H4 (cell line): ENCODE data around the gene GABPB1. TPM values are rescaled to one million over a fixed set of nuclear protein-coding genes. Genes with fewer than 3 reads are reported as not detected.

ENCODE experiments used
- DNase-seq: peaks from one replicate; pipeline ENCODE4 v3.0.0-alpha.2; 2015; ENCODE audit warnings: low spot score
- total RNA-seq: library from RNA; depleted of rRNA; stranded (reverse); fragments of >200 nt; shearing (Covaris generic); gene quantifications from 2 replicates; pipeline ENCODE4 v1.2.3, GENCODE V29; 2014; rRNA removed

GABPB1 gene
- total RNA-seq, 1 experiment from 2014 or later, result 45.7 TPM

DNA sequence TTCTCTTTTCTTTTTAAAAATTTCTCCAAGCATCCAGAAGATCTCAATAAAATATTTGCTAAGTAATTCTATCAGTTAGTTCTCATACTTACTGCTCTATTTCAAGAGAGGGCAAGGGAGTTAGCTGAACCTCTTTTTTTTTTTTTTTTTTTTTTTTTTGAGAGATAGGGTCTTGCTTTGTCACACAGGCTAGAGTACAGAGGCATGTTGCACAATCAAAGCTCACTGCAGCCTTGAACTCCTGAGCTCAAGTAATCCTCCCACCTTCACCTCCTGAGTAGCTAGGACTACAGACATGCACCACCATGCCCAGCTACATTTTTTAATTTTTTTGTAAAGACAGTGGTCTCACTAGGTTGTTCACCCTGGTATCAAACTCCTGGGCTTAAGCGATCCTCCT, 110.8 kb downstream of the GABPB1 start:
- no peak for DNase-seq

DNA sequence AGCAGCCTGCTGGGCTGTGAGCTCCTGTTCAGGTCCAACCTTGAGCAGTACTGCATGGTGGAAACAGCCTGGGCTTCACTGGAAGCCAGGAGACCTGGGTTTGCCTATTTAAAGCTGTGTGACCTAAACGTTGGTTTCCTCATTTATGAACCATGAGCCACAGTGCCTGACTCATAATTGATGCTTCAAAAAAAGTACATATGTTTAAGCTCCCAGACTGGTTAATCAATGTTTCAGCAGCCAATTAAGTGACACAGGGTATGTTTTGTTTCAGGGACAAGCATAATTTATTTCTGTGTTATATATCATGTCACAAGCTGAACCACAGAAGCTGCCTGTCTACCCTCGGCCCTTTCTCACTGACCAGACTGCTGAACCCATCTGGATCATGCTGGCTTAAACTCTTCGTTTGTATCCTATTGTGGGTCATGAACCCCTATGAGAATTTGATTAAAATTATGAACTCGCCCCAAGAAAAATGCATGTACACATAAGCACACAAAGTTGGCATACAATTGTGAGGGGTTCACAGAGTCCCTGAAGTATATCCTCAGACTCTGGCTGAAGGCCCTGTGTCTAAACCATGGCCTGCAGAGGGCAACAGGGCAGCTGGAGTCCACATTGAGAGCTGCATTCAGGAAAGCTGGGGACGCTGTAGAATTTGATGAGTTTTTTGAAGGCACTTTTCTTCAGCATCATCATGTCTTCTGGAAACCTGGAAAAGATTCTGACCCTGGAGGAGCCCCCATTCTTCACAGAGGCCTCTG, 113.1 kb downstream of the GABPB1 start:
- no peak for DNase-seq

DNA sequence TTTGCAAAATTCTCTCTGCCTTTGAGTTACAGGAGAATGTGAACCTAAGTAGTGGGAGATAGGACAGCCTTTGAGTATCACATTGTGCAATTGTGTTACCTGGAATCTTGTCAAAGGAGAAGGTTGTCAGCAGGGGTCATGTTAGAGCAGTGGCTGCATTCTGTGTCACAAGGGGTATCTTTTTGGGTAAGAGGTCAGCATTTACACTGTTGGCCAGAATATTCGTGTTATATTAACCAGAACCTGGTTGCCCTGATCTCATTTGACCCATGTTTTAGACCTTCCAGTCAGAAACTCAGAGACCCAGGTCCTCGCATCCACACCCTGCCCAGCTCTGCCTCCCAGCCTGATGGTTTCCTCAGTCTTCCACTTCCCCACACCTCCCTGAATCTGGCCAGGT, 116.7 kb downstream of the GABPB1 start:
- no peak for DNase-seq

DNA sequence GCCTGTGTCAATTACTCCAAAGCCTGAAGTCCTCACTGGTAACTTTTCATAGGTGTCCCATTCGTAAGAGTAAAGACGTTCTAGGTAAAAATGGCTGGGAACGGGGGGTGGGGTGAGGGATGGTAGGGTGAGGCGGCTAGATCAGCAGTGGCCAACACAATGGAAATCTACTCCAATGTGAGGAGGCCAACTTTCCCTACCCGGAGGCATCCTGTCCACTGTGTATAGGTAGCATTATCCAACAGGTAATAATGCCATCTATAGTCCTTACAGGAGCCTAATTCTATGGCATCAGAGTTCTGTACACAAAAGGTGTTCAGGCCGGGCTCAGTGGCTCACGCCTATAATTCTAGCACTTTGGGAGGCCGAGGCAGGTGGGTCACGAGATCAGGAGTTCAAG, 118.6 kb downstream of the GABPB1 start:
- no peak for DNase-seq

DNA sequence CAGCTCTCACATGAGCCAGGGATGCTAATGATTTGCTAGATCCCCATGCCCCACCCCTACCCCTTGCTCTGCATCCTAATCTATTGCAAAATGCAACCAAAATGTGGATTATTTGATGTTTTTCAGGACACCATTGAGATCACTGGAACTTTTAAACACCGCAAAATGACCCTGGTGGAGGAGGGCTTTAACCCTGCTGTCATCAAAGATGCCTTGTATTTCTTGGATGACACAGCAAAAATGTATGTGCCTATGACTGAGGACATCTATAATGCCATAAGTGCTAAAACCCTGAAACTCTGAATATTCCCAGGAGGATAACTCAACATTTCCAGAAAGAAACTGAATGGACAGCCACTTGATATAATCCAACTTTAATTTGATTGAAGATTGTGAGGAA, 119.2 kb downstream of the GABPB1 start:
- no peak for DNase-seq

DNA sequence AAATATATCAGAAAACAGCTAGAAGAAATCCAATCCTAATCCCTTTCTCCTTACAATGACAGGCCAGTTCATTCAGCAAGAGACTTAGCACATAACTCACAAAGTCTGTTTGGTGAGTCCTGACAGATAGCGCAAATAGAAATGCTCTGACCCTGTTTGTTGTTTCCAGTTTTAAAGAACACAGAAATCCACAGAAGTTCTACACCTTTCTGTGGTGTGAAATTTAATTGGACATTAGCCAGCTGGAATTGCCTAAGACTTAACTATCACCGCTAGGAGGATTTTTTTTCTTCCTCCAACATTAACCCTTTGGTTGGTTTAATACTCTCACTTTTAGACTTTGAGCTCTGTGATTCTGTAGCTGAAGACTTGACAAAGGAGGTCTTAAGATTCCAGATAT, 120.2 kb downstream of the GABPB1 start:
- DNase-seq, result no peak

DNA sequence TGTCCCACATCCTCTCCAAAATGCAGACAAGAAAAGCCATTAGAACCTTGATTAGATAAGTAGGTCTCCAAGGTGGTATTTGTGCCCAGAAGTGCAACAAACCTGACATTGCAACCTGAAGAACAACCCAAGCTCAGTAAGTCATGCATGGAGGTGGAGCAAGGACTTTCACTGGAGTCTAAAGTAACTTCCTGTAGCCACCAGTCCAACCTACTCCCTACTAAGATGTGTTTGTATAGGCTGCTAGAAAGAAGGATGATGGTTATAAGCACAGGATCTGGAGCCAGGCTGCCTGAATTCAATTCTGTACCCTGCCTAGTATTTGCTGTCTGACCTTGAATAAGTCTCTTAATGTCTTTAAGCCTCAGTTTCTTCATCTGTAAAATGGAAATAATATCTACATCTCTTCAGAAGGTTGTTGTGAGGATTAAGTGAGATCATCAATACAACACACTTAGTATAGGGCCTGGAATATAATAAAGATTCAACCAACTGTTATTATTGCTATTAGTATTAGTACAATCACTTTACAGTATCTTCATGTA, 121.7 kb downstream of the GABPB1 start:
- no peak for DNase-seq

DNA sequence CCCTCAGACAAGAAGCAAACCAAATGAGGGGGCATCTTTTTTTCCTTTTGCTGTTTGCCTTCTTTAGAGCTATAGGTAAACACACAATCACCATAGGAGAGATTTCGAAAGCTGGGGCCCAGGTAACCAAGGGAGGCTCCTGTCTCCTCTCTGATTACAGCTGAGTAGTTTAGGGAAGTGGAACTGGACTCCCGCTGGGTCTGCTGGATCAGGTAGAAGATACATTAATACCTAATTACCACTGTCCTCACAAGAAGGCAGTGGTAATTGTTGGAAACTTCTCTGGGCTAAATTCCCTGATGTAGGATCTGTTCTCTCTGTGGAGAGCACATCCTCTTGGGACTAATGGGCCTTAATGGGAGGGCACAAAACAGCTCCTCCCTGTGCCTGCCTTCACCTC, 122.2 kb downstream of the GABPB1 start:
- no peak for DNase-seq

DNA sequence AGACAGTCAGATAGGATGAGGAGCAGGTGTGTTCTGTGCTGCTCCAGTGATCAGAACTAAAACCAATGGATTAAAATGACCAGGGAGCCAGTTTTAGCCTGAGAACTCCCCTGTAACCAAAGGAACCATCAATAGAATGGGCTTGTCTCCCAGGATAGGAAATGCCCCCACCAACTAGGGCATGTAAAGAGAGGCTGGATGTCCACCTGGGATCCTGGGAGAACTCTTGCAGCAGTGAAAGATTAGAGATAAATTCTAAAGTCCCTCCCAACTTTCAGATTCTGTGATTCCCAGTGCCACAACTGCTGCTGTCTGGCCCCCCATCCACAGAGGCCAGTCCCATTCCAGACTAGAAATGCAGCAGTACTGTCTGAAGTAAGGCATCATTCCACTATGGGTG, 123.2 kb downstream of the GABPB1 start:
- DNase-seq, result no peak

DNA sequence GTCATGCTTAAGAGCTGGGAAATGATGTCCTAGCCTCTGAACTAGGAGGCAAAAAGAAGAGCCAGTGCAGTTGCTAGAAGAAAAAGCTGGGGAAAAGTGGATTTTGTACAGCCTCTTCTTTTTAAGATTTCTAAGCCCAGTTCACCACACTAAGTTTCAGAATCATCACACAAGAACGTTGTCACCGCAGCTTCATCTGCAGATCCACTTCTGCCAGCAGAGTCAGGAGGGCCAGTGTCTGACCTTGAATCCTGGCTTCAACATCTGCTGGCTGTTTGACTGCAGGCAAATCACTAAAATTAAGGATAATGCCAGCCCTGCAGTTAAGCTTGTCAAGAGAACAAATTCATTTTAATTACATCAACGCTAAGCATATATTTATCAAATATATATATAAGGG, 125.7 kb downstream of the GABPB1 start:
- DNase-seq, result no peak

DNA sequence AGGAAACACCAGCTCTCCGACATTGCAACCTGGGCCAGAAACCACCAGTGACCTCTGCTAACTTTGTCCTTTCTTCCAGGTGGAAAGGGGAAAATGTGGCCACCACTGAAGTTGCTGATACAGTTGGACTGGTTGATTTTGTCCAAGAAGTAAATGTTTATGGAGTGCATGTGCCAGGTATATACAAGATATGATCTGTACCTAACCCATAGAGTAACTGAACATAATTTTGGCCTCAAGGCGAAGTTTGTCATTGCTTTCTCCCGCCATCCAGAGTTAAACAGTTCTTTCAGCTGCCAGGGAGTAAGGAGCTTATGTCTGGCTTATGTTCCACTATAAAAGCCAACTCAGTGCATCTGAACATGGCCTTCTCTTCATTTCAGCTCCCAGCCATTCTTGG, 126.1 kb downstream of the GABPB1 start:
- DNase-seq, result no peak

DNA sequence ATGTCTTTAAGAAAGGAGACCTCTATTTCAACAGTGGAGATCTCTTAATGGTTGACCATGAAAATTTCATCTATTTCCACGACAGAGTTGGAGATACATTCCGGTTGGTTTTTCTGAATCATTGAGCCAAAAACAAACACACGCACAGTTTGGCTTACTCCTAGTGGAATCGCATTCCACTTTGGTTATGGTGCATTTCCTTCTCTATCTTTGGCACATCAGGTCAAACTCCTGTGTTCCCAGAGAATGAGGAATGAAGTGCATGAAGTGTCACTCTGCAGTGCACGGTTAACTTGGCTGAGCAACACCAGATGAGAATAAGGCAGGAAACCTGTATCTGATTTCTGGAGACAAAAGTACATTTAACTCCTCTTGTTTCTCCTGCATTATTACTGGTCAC, 127.9 kb downstream of the GABPB1 start:
- DNase-seq, result no peak

DNA sequence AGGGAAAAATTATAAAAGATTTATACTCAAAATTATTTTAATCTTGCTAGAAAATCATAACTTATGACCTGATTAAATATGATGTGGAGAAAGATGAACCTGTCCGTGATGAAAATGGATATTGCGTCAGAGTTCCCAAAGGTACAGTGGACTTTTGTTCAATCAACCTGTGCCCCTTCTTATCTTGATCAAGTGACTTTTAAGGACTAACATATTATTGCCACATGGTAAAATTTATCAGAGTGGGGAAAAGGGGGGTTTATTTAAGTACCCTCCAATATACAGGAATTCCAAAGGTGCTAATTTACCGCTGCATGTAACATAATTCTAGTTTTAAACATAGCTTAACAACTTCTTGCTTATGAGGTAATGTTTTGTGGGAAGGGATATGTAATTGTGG, 129.1 kb downstream of the GABPB1 start:
- DNase-seq, result no peak

Other genes starting within 250 kb of the GABPB1 start
- gene ATP8B4, start 236.0 kb downstream of the GABPB1 start, total RNA-seq, result 0.04 and 0.41 TPM in 2 replicates
- not detected in 2 replicates for gene SLC27A2, start 173.0 kb downstream of the GABPB1 start, total RNA-seq
- not detected in 2 replicates for gene HDC, start 89.5 kb downstream of the GABPB1 start, total RNA-seq
- 39.5 and 47.7 TPM in 2 replicates for gene USP8, start 69.2 kb upstream of the GABPB1 start, total RNA-seq
- not detected in 2 replicates for gene USP50, start 191.5 kb upstream of the GABPB1 start, total RNA-seq